Stimulated activated CD8-positive, alpha-beta memory T cell treated with anti-CD3 and anti-CD28 coated beads, Interleukin-12 subunit alpha, Interleukin-12 subunit beta, amount 100 ng/mL, for 4 hours (primary cell): ENCODE measurements around the gene PKD1.

ENCODE experiments used
- DNase-seq: peaks from one replicate; pipeline ENCODE4 v3.0.0-alpha.2; 2020; ENCODE audit warnings: low read depth

The PKD1 gene

GRCh38 chr16:2170080-2170479 lies 34.4 kb upstream of the PKD1 start:
- no peak for DNase-seq

GRCh38 chr16:2167068-2167638 lies 31.5 kb upstream of the PKD1 start:
- no peak for DNase-seq

- DNase-seq = no peak
Observed at GRCh38 chr16:2166263-2167067, 30.8 kb upstream of the PKD1 start.

- no peak for DNase-seq
Observed at GRCh38 chr16:2165861-2166260, 30.2 kb upstream of the PKD1 start.

- DNase-seq = no peak
Observed at GRCh38 chr16:2163211-2163881, 27.6 kb upstream of the PKD1 start.

GRCh38 chr16:2162676-2163118 lies 27.0 kb upstream of the PKD1 start:
- DNase-seq = no peak

GRCh38 chr16:2161911-2162310 lies 26.2 kb upstream of the PKD1 start:
- no peak for DNase-seq

GRCh38 chr16:2160915-2161551 lies 25.3 kb upstream of the PKD1 start:
- DNase-seq = no peak

GRCh38 chr16:2159175-2159838 lies 23.6 kb upstream of the PKD1 start:
- no peak for DNase-seq

- DNase-seq = no peak
Observed at GRCh38 chr16:2158262-2158638, 22.6 kb upstream of the PKD1 start.

GRCh38 chr16:2157480-2158261 lies 22.0 kb upstream of the PKD1 start:
- DNase-seq = no peak

- DNase-seq = no peak
Observed at GRCh38 chr16:2156849-2157224, 21.1 kb upstream of the PKD1 start.

GRCh38 chr16:2155977-2156848 lies 20.5 kb upstream of the PKD1 start:
- DNase-seq = no peak

GRCh38 chr16:2155091-2155950 lies 19.6 kb upstream of the PKD1 start, which contains the start of gene TRAF7:
Gene TRAF7 (plus strand): TSS chr16:2155782. CDS start chr16:2163921, 8,139 bp downstream.
- peak; percentile 96 for DNase-seq

GRCh38 chr16:2154533-2155090 lies 18.9 kb upstream of the PKD1 start:
- no peak for DNase-seq

GRCh38 chr16:2152695-2153506 lies 17.2 kb upstream of the PKD1 start:
- DNase-seq = no peak

GRCh38 chr16:2151188-2152091 lies 15.7 kb upstream of the PKD1 start:
- DNase-seq = no peak
